ENCODE data around the gene LKAAEAR1.

GRCh38 chr20:64095455-64095854 is 11.3 kb upstream of the LKAAEAR1 start:
- TF ChIP-seq CTCF (IDR thresholded peaks at IDR 0.05), result no peak
- TF ChIP-seq ZFX (IDR thresholded peaks at IDR 0.05; ENCODE audit: borderline replicate concordance), result no peak
